Endometrium (tissue), 2 donors: ENCODE results near the gene ZMYND11.
"Not testable (repeated sequence)": the region's sequence is repeated elsewhere in the genome, so short reads cannot be mapped to it uniquely, and the experiment has no call there.

Experiments used
- FAIRE-seq: peaks from 2 replicates; lab custom pipeline; 2012; peaks lifted over from hg19 to GRCh38; lab: Jason Lieb, UNC
- donor health status: control.
- donor health status: control.

The ZMYND11 gene

GRCh38 chr10:285216-285615 is 150.0 kb downstream of the ZMYND11 start:
- no peak for FAIRE-seq

DNA sequence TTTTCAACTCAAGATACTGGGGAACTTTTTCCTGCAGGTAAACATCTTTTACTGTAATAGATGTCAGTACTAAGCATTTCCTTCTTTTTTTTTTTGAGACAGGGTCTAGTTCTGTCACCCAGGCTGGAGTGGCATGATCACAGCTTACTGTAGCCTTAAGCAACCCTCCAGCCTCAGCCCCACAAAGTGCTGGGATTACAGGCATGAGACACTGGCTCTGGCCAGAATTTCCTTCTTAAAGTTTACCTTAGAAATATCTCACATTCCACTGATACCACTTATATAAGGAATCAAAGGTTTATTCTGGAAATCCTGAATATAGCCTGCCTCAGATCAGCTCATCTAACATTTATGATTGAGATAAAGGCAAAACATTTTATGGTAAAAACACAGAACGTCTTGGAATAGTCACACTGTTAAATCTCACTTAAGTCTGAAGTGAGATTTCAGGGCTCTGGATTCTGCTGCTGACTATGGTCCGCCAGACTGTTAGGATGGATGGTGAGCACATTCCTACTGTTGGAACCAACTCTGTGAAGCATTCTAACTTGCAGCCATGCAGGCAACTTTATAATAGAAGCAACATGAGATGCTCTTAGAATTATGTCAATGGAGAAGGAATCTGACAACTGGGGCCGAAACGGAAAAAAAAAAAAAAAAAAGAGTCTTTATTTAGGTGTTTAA is 151.9 kb downstream of the ZMYND11 start:
- FAIRE-seq = no peak

DNA sequence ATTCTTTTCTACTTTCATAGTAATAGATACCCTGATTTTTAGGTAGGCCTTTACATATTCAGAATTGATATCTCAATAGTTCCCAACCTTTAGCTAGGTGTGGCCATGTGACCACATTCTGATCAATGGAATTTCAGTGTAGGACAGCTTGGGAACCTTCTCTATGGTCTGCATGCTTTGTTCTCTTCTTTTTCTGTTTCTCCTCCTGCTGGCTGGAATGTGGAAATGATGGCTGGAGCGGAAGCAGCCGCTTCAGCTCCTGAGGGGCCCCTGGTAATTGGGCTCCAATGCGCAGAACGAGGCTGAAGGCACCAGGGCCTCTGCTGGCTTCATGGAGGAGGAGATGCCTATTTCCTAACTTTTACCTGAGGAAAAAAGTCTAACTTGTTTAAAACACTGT is 152.6 kb downstream of the ZMYND11 start:
- FAIRE-seq = no peak

GRCh38 chr10:288316-289200 is 153.3 kb downstream of the ZMYND11 start:
- no peak for FAIRE-seq

DNA sequence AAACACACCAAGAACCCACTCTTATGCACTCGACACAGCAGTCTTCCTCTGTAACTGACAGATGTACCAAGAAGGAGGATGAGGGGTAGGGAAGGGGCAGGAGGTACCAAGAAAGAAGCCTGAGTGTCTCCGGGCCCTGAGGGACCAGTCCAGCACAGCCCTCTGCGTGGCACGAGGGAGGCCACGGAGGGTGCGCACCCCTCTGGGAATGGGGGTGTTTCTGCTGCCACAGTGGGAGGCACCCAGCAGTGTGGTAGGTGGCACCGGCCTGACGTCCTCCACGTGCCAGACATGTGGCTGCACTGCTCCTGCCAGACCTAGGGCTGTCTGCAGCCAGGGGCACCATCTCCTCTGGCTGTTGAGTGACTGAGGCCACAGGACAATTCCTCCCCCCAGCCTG is 154.3 kb downstream of the ZMYND11 start:
- no peak for FAIRE-seq

GRCh38 chr10:290026-290725 is 154.9 kb downstream of the ZMYND11 start:
- no peak for FAIRE-seq

DNA sequence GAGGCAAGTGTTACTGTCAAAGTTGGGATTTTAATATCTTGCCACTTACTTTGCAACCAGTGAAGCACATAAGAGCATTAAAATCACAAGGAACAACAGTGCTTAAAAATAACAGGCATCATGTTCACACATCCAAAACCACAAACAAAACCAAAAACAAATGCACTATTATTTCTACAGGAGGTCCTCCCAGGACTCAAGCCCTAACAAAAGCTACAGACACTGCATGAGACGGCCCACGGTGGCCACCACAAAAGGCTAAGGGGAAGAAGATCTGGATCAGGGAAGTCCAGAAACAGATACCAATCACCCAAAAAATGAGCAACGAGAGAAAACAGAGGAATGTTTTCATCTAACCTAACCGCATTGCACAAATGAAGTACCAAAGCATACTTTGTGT is 158.4 kb downstream of the ZMYND11 start:
- no peak for FAIRE-seq

DNA sequence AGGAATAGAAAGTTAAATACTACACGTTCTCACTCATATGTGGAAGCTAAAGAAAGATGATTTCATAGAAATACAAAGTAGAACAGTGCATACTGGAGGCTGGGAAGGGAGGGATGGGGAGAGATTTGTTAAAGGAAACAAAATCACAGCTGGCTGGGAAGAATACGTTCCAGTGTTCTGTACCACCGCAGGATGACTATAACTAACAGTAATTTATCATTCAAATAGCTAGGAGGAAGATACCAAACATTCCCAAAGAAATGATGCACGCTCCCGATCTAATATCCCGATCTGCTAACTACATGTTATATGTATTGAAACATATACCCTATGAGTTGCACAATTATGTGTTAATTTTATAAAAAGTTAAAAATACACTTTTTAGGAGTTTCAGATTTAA is 162.3 kb downstream of the ZMYND11 start:
- no peak for FAIRE-seq

DNA sequence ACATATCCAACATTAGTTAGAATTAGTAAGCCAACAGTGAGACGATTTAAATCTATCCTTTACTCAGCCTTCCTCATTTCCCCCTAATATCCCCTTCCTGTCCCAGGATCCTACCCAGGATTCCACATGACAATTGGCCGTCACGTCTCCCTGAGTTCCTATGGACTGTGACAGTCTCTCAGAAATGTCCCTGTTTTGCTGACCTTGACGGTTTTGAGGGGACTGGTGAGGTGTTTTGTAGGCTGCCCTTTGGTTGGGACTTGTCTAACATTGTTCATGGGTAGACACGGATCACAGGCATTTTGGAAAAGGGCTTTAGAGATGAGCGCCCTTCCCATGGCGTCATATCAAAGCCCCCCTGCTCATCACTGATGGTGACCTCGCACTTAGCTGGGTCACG is 162.8 kb downstream of the ZMYND11 start:
- FAIRE-seq = no peak

GRCh38 chr10:299512-299911 is 164.3 kb downstream of the ZMYND11 start:
- no peak for FAIRE-seq

GRCh38 chr10:299969-300368 is 164.7 kb downstream of the ZMYND11 start:
- FAIRE-seq = no peak

GRCh38 chr10:300580-300979 is 165.3 kb downstream of the ZMYND11 start:
- not testable (repeated sequence) for FAIRE-seq

DNA sequence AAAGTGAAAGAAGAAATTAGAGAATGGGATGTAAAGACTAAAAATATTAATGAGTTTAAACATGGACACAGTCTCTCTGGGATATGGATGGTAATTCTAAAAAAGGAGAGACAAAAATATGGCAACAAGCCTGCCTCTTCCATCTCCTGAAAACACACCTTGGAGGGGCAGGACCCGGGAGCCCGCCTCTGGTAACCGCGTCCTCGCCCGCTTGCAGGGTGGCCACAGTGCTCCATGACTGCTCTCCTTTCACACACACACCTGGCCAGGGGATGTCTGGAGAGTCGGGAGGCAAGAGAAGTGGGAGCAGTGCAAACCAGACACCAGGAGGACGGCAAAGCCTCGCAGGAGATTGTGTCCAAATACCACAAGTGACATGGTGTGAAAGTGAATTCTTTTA is 166.3 kb downstream of the ZMYND11 start:
- FAIRE-seq = no peak
